H1 (cell line): ENCODE data around the gene TSPAN17. TPM values are rescaled to one million over a fixed set of nuclear protein-coding genes. Genes with fewer than 3 reads are reported as not detected.

Experiments
- CTCF ChIA-PET: fragments of 300-600 bp; sonication (Branson Sonifier 250); formaldehyde crosslinking; loops from one replicate; lab custom pipeline; 2021; ENCODE audit not compliant: partially characterized antibody; lab: Charles Lee
- POLR2A ChIA-PET: fragments of 300-600 bp; sonication (Branson Sonifier 250); formaldehyde crosslinking; loops from one replicate; lab custom pipeline; 2021; ENCODE audit warnings: inconsistent platforms; ENCODE audit not compliant: partially characterized antibody; lab: Charles Lee
- DNase-seq, 2 experiments: peaks; one replicate each; pipeline versions ENCODE4 v3.0.0 to v3.0.0-alpha.2; 2010 to 2022; ENCODE audit warnings: low spot score in 2 of 2, low read depth in 1 of 2, mixed read lengths in 1 of 2
- FAIRE-seq: peaks from 2 replicates; lab custom pipeline; 2011; peaks lifted over from hg19 to GRCh38; lab: Jason Lieb, UNC
- H2AFZ ChIP-seq: 2 replicates; pipeline ENCODE4 v1.8.1; 2012; ENCODE audit warnings: low read length, inconsistent platforms
- H2AK5ac ChIP-seq: 2 replicates; pipeline ENCODE4 v1.6.1; 2013; ENCODE audit warnings: low read depth, low read length
- H2BK120ac ChIP-seq: replicated peaks from 2 replicates; pipeline ENCODE3; 2013; ENCODE audit warnings: low read depth, low read length, inconsistent platforms
- H2BK12ac ChIP-seq: 2 replicates; pipeline ENCODE4 v1.6.1; 2013; ENCODE audit warnings: low read depth, low read length
- H2BK15ac ChIP-seq: 2 replicates; pipeline ENCODE4 v1.6.1; 2013; ENCODE audit warnings: low read length
- H2BK20ac ChIP-seq: 2 replicates; pipeline ENCODE4 v1.6.1; 2013; ENCODE audit warnings: low read length
- H2BK5ac ChIP-seq: 2 replicates; pipeline ENCODE4 v1.6.1; 2013; ENCODE audit warnings: low read depth, low read length
- H3K14ac ChIP-seq: 2 replicates; pipeline ENCODE4 v1.6.1; 2013; ENCODE audit warnings: inconsistent platforms; ENCODE audit not compliant: insufficient read length
- H3K18ac ChIP-seq: 2 replicates; pipeline ENCODE4 v1.6.1; 2013; ENCODE audit warnings: low read length; ENCODE audit errors: extremely low read depth
- H3K23ac ChIP-seq: 2 replicates; pipeline ENCODE4 v1.6.1; 2013; ENCODE audit warnings: inconsistent platforms; ENCODE audit not compliant: insufficient read length
- H3K23me2 ChIP-seq: 2 replicates; pipeline ENCODE4 v1.6.1; 2013; ENCODE audit warnings: low read depth, low read length
- H3K27ac ChIP-seq: 2 replicates; pipeline ENCODE4 v1.6.1; 2011; ENCODE audit warnings: low read depth, low read length, inconsistent platforms
- H3K27me3 ChIP-seq, 4 experiments: replicated peaks in 1 of 4; 1 replicate in 1 of 4; 2 replicates in 3 of 4; pipeline versions ENCODE4 v1.6.1 to v1.8.1; 2011 to 2013; ENCODE audit warnings: low read length in 3 of 4, mild to moderate bottlenecking in 3 of 4, inconsistent platforms in 2 of 4, mixed read lengths in 2 of 4, moderate library complexity in 1 of 4; ENCODE audit not compliant: control insufficient read depth in 3 of 4, insufficient read depth in 3 of 4; ENCODE audit errors: extremely low read depth in 1 of 4
- H3K36me3 ChIP-seq, 4 experiments: 2 replicates each; pipeline versions ENCODE4 v1.6.1 to v1.8.1; 2011 to 2013; ENCODE audit warnings: mild to moderate bottlenecking in 4 of 4, low read length in 3 of 4, moderate library complexity in 2 of 4, control low read depth in 1 of 4, inconsistent platforms in 1 of 4; ENCODE audit not compliant: insufficient read depth in 4 of 4, control insufficient read depth in 2 of 4
- H3K4ac ChIP-seq: replicated peaks from 2 replicates; pipeline ENCODE3; 2013; ENCODE audit warnings: low read length, low read depth, mixed read lengths, inconsistent platforms; ENCODE audit not compliant: insufficient read length
- H3K4me1 ChIP-seq, 4 experiments: replicated peaks in 1 of 4; 1 replicate in 1 of 4; 2 replicates in 3 of 4; pipeline versions ENCODE4 v1.6.1 to v1.8.1; 2011 to 2013; ENCODE audit warnings: low read length in 3 of 4, inconsistent platforms in 2 of 4, mixed read lengths in 1 of 4; ENCODE audit not compliant: insufficient read depth in 4 of 4, control insufficient read depth in 3 of 4
- H3K4me2 ChIP-seq, 2 experiments: 2 replicates each; pipeline versions ENCODE4 v1.6.1 to v1.8.1; 2011 to 2013; ENCODE audit warnings: low read depth in 2 of 2, low read length in 2 of 2, control low read depth in 1 of 2, inconsistent platforms in 1 of 2, mild to moderate bottlenecking in 1 of 2; ENCODE audit not compliant: insufficient read depth in 1 of 2
- H3K4me3 ChIP-seq, 4 experiments: fragments of 200-600, 300-600 bp in 1 of 4; sonication (generic), shearing (Covaris generic), sonication (Bioruptor Twin) in 1 of 4; 2 replicates each; pipeline versions ENCODE4 v1.5.1 to v1.8.1; 2011 to 2016; ENCODE audit warnings: low read length in 4 of 4, low read depth in 3 of 4, control low read depth in 2 of 4, inconsistent platforms in 2 of 4, mild to moderate bottlenecking in 2 of 4, mixed read lengths in 1 of 4, moderate library complexity in 1 of 4; ENCODE audit not compliant: insufficient read depth in 2 of 4; ENCODE audit errors: extremely low read depth in 1 of 4
- H3K56ac ChIP-seq: replicated peaks from 2 replicates; pipeline ENCODE3; 2013; ENCODE audit warnings: low read depth, mild to moderate bottlenecking, mixed read lengths, low read length, inconsistent platforms; ENCODE audit not compliant: insufficient read length
- H3K79me1 ChIP-seq: 2 replicates; pipeline ENCODE4 v1.6.1; 2013; ENCODE audit warnings: low read depth, low read length, control low read depth
- H3K79me2 ChIP-seq, 2 experiments: 2 replicates each; pipeline versions ENCODE4 v1.6.1 to v1.8.1; 2012 to 2013; ENCODE audit warnings: low read length in 2 of 2, mild to moderate bottlenecking in 2 of 2, inconsistent platforms in 1 of 2; ENCODE audit not compliant: insufficient read depth in 2 of 2, control insufficient read depth in 1 of 2
- H3K9ac ChIP-seq, 4 experiments: replicated peaks in 1 of 4; 1 replicate in 1 of 4; 2 replicates in 3 of 4; pipeline versions ENCODE4 v1.6.1 to v1.8.1; 2011 to 2013; ENCODE audit warnings: low read depth in 3 of 4, low read length in 3 of 4, control low read depth in 2 of 4, mild to moderate bottlenecking in 2 of 4, moderate library complexity in 2 of 4, inconsistent platforms in 1 of 4; ENCODE audit errors: extremely low read depth in 1 of 4
- H3K9me3 ChIP-seq, 2 experiments: 2 replicates each; pipeline versions ENCODE4 v1.6.1 to v1.8.1; 2012 to 2013; ENCODE audit warnings: mild to moderate bottlenecking in 2 of 2, moderate library complexity in 2 of 2, control low read depth in 1 of 2, inconsistent platforms in 1 of 2, low read depth in 1 of 2, low read length in 1 of 2, mixed read lengths in 1 of 2; ENCODE audit not compliant: insufficient read depth in 2 of 2
- H4K20me1 ChIP-seq, 2 experiments: replicated peaks in 1 of 2; 2 replicates each; pipeline versions ENCODE3 to v1.8.1; 2011 to 2013; ENCODE audit warnings: inconsistent platforms in 2 of 2, low read length in 2 of 2, mild to moderate bottlenecking in 1 of 2; ENCODE audit not compliant: insufficient read depth in 2 of 2, control insufficient read depth in 1 of 2
- H4K5ac ChIP-seq: 2 replicates; pipeline ENCODE4 v1.6.1; 2013; ENCODE audit warnings: low read length, low read depth, mixed read lengths, inconsistent platforms; ENCODE audit not compliant: insufficient read length
- H4K8ac ChIP-seq: 2 replicates; pipeline ENCODE4 v1.8.0; 2013; ENCODE audit warnings: mild to moderate bottlenecking, moderate library complexity, low read length, inconsistent platforms; ENCODE audit not compliant: insufficient read depth; ENCODE audit errors: extremely low read depth
- H4K91ac ChIP-seq: replicated peaks from 2 replicates; pipeline ENCODE3; 2013; ENCODE audit warnings: low read length, mixed read lengths, inconsistent platforms; ENCODE audit not compliant: insufficient read length
- CTBP2 ChIP-seq: IDR thresholded peaks from 2 replicates; pipeline ENCODE4 v1.7.0; 2011; ENCODE audit warnings: borderline replicate concordance, mild to moderate bottlenecking, moderate library complexity, mixed read lengths, low read length; ENCODE audit not compliant: insufficient read depth, insufficient read length
- EP300 ChIP-seq, 2 experiments: IDR thresholded peaks; 1 replicate in 1 of 2; 2 replicates in 1 of 2; pipeline ENCODE4 v1.6.1; 2011 to 2012; ENCODE audit warnings: low read depth in 2 of 2, low read length in 2 of 2, mild to moderate bottlenecking in 2 of 2, borderline replicate concordance in 1 of 2, inconsistent platforms in 1 of 2, moderate library complexity in 1 of 2
- KDM5A ChIP-seq: fragments of 200-600 bp; IDR thresholded peaks from 2 replicates; pipeline ENCODE4 v1.7.1; 2012; ENCODE audit warnings: mild to moderate bottlenecking, low read length, inconsistent platforms, mixed read lengths
- POLR2A ChIP-seq, 2 experiments: IDR thresholded peaks; 1 replicate in 1 of 2; 2 replicates in 1 of 2; pipeline ENCODE4 v1.6.1; 2011; ENCODE audit warnings: low read depth in 2 of 2, low read length in 2 of 2, mild to moderate bottlenecking in 2 of 2; ENCODE audit errors: control extremely low read depth in 1 of 2
- SAP30 ChIP-seq: fragments of 300-600 bp; sonication (generic); IDR thresholded peaks from 2 replicates; pipeline ENCODE4 v1.7.1; 2012; ENCODE audit warnings: low read length, moderate library complexity, mild to moderate bottlenecking, inconsistent platforms; ENCODE audit not compliant: insufficient read depth, insufficient replicate concordance
- SRF ChIP-seq: IDR thresholded peaks from 2 replicates; pipeline ENCODE4 v1.6.1; 2011; ENCODE audit warnings: mild to moderate bottlenecking, low read depth, low read length, moderate library complexity
- TCF12 ChIP-seq: IDR thresholded peaks from 2 replicates; pipeline ENCODE4 v1.6.1; 2011; ENCODE audit warnings: low read depth, mild to moderate bottlenecking, low read length
- WGBS, 2 experiments: shearing (Covaris generic) in 1 of 2; methylation state at CpG; one replicate each; pipeline versions ENCODE4 v1.1.6 to v1.1.7; 2013 to 2015; ENCODE audit warnings: low lambda C conversion rate in 2 of 2, mixed read lengths in 2 of 2, inconsistent platforms in 1 of 2, low coverage in 1 of 2, missing lambda C conversion rate in 1 of 2; ENCODE audit not compliant: insufficient replicate concordance in 2 of 2, insufficient coverage in 1 of 2, insufficient read length in 1 of 2; ENCODE audit errors: extremely low coverage in 1 of 2, missing lambda C conversion rate in 1 of 2; 5-methylcytosine and 5-hydroxymethylcytosine counted together
- polyA plus RNA-seq, 7 experiments: library from polyadenylated mRNA; depleted of rRNA in 3 of 7; stranded (reverse) in 5 of 7; unstranded in 2 of 7; fragments of >200 nt in 5 of 7; fragments of 200-250 nt in 2 of 7; gene quantifications; 1 replicate in 5 of 7; 2 replicates in 1 of 7; 4 replicates in 1 of 7; pipeline versions ENCODE4 v1.2.1 to v1.2.3, GENCODE V29; 2011 to 2013; ENCODE audit warnings: missing spikeins in 2 of 7, mixed read lengths in 2 of 7
- total RNA-seq: library from RNA; stranded (reverse); fragmentation: NEBNext Ultra II Directional; extraction: Animal tissue kit (Norgen Biotek cat#: 25700); gene quantifications from 2 replicates; pipeline ENCODE4 v1.2.1, GENCODE V29; 2021
- TF ChIP-seq, protein P1 (sequence below): IDR thresholded peaks from 2 replicates; pipeline ENCODE4 v1.6.1; 2012; ENCODE audit warnings: inconsistent platforms
- TF ChIP-seq, protein P2 (sequence below): IDR thresholded peaks from 2 replicates; pipeline ENCODE4 v1.6.1; 2011; ENCODE audit warnings: low read depth, mild to moderate bottlenecking, low read length; ENCODE audit not compliant: insufficient read depth

The TSPAN17 gene
- total and polyA plus RNA-seq, 2 of the 8 experiments (the other 6 are each of a cell fraction or from before 2014, with no cell fraction given): 41.5 to 53.7 TPM

DNA sequence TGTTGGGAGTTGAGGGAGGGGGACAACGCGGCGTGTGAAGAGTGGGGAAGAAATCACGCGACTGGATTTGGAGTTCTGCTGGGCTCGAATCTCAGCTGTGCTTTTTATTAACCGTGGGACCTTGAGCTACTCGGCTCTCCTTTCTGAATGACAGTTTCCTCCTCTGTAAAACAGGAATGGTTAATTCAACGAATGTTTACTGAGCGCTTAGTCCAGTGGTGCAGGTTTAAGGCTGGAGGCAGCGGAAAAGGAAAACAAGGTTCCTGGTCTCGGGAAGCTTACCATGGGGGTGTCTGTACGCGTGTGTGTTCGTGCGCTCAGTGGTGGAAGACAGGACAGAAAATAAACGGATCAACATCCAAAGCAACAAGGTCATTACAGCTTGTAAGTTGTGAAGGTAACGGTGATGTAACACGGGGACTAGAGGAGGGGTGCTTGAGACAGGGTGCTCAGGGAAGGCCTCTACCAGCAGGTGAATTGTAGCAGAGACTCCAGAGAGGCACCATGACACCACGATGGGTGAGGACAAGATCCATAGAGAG is 16.5 kb upstream of the TSPAN17 start:
- FAIRE-seq (no peak), DNase-seq (no peak)
- H2AFZ ChIP-seq: no peak overlapping the region
- H3K9ac ChIP-seq: 0 out of 7 replicates have a peak overlapping the region, but pooled peaks of 1 of the 4 experiments have one; percentile 4
- peak overlapping the region; percentile 89 to 100 for H3K4me2 ChIP-seq
- H3K27me3 ChIP-seq: peaks cover 3 to 40% (median 34%) of the 10 kb centered on the region in 4 experiments
- H3K4me3 ChIP-seq: peak overlapping the region; percentile 81 to 89 (median 84)
- POLR2A ChIA-PET: interaction anchor here (1.0 to 2.7 kb wide), 13 partner anchors 9 to 97 kb away, joined by 3 to 19 read pairs (median 3); partner anchors contain the start of genes RNF44 and TSPAN17
- H3K36me3 ChIP-seq: no peaks in the 10 kb centered on the region
- H2BK20ac ChIP-seq: no peak overlapping the region
- H3K27ac ChIP-seq: no peak overlapping the region
- CTCF ChIA-PET: interaction anchor here (0.7 to 2.5 kb wide), 11 partner anchors 9 to 78 kb away, joined by 3 to 10 read pairs (median 3); no protein-coding TSS in a partner anchor
- no peak overlapping the region for H3K4ac ChIP-seq
- H3K79me1 ChIP-seq: no peaks in the 10 kb centered on the region
- no peak overlapping the region for H3K56ac ChIP-seq
- H2BK120ac ChIP-seq: no peak overlapping the region
- no peak overlapping the region for H4K5ac ChIP-seq
- H3K79me2 ChIP-seq: no peaks in the 10 kb centered on the region
- H2BK12ac ChIP-seq: no peak overlapping the region
- no peak overlapping the region for H3K18ac ChIP-seq
- peaks cover 0 to 3% of the 10 kb centered on the region in 2 experiments for H4K20me1 ChIP-seq
- TF ChIP-seq KDM5A (no peak), SRF (no peak), CTBP2 (no peak), EP300 (IDR thresholded peaks at IDR 0.05; ENCODE audit: borderline replicate concordance in 1 of 2, low read depth in 2 of 2, low read length in 2 of 2) (no peak), TCF12 (no peak), SAP30 (peak; percentile 55), POLR2A (IDR thresholded peaks at IDR 0.05; ENCODE audit: control extremely low read depth in 1 of 2, low read depth in 2 of 2, low read length in 2 of 2) (no peak)
- TF ChIP-seq, protein P1, sequence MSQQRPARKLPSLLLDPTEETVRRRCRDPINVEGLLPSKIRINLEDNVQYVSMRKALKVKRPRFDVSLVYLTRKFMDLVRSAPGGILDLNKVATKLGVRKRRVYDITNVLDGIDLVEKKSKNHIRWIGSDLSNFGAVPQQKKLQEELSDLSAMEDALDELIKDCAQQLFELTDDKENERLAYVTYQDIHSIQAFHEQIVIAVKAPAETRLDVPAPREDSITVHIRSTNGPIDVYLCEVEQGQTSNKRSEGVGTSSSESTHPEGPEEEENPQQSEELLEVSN: no peak
- TF ChIP-seq, protein P2, sequence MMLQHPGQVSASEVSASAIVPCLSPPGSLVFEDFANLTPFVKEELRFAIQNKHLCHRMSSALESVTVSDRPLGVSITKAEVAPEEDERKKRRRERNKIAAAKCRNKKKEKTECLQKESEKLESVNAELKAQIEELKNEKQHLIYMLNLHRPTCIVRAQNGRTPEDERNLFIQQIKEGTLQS: no peak
- H2AK5ac ChIP-seq: no peak overlapping the region
- 23% methylated on average over 18 of the region's 20 CpGs; no CpG with 5 or more reads in 1 of the 2 experiments for WGBS, 2 experiments
- H3K14ac ChIP-seq: no peak overlapping the region
- H2BK15ac ChIP-seq: no peak overlapping the region
- H4K8ac ChIP-seq: no peak overlapping the region
- H3K23ac ChIP-seq: no peak overlapping the region
- peaks cover 8 to 34% (median 11%) of the 10 kb centered on the region in 4 experiments for H3K4me1 ChIP-seq
- H3K9me3 ChIP-seq: peaks cover 0 to 3% of the 10 kb centered on the region in 2 experiments; a peak in 1 of 4 replicates
- no peak overlapping the region for H4K91ac ChIP-seq
- H2BK5ac ChIP-seq: no peak overlapping the region
- H3K23me2 ChIP-seq: peaks cover 16% of the 10 kb centered on the region
